Measurements from ENCODE around the gene SPATS2L.

- no peak for TF ChIP-seq POLR2AphosphoS5 (IDR thresholded peaks at IDR 0.05)
- TF ChIP-seq, protein P1, sequence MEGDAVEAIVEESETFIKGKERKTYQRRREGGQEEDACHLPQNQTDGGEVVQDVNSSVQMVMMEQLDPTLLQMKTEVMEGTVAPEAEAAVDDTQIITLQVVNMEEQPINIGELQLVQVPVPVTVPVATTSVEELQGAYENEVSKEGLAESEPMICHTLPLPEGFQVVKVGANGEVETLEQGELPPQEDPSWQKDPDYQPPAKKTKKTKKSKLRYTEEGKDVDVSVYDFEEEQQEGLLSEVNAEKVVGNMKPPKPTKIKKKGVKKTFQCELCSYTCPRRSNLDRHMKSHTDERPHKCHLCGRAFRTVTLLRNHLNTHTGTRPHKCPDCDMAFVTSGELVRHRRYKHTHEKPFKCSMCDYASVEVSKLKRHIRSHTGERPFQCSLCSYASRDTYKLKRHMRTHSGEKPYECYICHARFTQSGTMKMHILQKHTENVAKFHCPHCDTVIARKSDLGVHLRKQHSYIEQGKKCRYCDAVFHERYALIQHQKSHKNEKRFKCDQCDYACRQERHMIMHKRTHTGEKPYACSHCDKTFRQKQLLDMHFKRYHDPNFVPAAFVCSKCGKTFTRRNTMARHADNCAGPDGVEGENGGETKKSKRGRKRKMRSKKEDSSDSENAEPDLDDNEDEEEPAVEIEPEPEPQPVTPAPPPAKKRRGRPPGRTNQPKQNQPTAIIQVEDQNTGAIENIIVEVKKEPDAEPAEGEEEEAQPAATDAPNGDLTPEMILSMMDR (IDR thresholded peaks at IDR 0.05): no peak
- TF ChIP-seq POLR2A (IDR thresholded peaks at IDR 0.05): no peak
These were observed 32.1 kb upstream of the SPATS2L start for GRCh38 chr2:200274116-200275075.

All from prostate gland (tissue), 2 donors.